ENCODE data around the gene SMPD2.
"Not testable (repeated sequence)": the region's sequence is repeated elsewhere in the genome, so short reads cannot be mapped to it uniquely, and the experiment has no call there.

The SMPD2 gene

DNA sequence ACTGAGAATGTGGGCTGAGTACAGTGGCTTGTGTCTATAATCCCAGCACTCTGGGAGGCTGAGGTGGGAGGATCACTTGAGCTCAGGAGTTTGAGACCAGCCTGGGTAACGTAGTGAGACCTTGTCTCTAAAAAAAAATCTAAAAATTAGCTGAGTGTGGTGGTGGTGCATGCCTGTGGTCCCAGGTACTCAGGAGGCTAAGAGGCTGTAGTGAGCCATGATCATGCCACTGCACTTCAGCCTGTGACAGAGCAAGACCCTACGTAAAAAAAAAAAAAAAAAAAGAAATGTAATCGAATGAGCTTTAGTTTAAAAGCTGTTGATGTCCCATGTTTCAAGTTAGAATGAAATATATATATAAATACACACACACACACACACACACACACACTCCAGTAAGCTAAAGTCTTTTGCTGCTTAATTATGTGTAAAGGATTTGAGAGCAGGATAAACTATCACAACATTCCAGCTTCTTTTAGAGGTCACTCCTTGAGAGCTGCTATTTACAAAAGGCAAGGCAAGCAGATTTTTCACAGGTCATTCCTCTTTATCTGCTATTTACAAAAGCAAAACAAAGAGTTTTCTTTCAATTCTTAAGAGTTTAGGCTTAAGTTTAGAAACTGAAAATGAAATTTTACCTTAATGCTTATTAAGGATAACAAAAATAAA is 19.8 kb downstream of the SMPD2 start:
- DNase-seq (ENCODE audit: low read depth), result no peak

DNA sequence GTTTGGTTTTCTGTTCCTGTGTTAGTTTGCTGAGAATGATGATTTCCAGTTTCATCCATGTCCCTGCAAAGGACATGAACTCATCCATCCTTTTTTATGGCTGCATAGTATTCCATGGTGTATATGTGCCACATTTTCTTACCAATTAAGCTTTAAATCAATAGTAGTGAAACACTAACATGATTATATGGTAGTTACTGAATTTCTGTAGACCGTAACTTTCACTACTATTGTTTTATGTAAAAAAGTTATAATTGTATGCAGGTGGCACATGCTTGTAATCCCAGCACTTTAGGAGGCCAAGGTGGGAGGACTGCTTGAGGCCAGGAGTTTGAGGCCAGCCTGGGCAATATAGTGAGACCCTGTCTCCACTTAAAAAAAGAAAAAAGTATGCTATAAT is 20.7 kb downstream of the SMPD2 start:
- not testable (repeated sequence) for DNase-seq (ENCODE audit: low read depth)

GRCh38 chr6:109461733-109462526 is 21.4 kb downstream of the SMPD2 start:
- DNase-seq (ENCODE audit: low read depth), result no peak

- no peak for DNase-seq (ENCODE audit: low read depth)
Observed at GRCh38 chr6:109465772-109466171, 25.2 kb downstream of the SMPD2 start.

DNA sequence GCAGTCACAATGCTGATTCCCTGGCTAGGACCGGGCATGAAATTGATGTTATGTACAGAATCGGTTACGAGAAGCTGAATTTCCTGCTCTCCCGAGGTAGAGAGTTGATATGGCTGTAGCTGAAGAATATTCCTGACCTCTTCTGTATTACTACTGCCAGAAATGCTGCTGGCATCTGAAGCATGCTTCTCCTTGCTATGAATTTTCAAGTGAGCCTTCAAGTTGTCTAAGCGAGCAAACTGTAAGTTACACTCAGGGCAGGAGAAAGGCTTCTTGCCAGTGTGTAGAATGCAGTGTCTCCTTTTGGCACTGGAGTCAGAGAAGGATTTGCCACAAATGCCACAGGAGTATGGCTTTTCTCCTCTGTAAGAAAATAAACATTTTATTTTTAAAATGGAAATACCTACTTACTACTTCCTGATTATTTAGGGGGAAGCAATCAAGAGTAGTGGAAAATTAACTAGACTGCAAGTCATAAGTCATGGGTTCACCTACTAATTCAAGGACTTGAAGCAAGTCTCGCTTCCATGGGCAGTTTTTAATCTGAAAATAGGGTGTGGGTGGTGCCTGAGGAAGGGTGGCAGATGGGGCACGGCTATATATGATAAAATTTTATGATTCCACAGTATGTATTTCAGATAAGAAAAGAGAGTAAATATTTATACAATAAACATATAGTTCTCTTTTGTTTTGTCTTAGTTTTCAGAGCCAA is 25.8 kb downstream of the SMPD2 start:
- DNase-seq (ENCODE audit: low read depth), result no peak

DNA sequence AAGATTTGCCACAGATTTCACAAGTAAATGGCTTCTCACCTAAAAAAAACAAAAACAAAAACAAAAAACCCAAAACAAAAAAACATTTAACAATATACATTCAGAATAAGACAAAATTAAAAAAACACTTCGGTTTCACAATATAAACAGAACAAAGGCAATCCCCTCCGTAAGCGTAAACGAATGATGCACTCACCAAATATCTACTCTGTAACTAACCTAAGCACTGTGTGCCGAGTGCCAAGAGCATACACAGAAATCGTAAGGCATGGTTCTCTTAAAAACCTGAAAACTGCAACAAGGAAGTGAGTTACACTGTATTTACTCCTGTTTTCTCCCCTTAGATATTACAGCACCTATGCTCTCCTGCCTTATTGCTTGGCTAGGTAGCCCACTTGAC is 27.2 kb downstream of the SMPD2 start:
- DNase-seq (ENCODE audit: low read depth), result no peak

GRCh38 chr6:109469591-109470189 is 29.2 kb downstream of the SMPD2 start:
- no peak for DNase-seq (ENCODE audit: low read depth)

DNA sequence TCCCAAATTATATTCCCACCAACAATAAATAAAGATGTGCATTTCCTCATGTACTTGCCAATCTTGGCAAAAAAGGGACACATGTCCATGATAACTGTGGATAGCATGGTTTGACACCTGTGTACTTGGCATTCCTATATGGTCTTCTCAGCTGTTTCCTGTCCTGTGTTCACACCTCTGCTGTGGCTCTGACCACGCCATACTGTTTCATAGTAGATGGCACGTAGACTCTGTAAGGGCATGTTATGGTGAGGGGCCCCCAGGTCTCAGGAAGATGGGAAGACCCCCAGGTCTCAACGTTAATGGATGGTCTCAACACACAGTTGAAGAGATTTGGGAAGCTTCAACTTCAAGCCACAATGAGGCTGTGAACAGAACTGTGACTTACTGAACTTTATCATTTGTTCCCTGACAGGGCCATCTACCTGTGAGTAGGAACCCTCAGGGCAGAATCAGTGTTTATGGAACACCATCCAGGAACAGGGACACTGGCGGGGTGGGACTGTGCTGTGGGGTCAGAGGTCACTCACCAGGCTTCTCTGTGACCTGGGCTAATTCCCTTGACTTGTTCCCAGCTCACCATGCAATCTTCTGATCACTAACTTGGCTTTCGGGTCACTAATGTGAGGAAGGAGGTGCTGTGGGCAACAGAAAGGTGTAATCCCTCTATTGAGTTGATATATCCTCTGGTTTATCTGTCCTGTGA is 30.7 kb downstream of the SMPD2 start:
- DNase-seq (ENCODE audit: low read depth), result no peak

DNA sequence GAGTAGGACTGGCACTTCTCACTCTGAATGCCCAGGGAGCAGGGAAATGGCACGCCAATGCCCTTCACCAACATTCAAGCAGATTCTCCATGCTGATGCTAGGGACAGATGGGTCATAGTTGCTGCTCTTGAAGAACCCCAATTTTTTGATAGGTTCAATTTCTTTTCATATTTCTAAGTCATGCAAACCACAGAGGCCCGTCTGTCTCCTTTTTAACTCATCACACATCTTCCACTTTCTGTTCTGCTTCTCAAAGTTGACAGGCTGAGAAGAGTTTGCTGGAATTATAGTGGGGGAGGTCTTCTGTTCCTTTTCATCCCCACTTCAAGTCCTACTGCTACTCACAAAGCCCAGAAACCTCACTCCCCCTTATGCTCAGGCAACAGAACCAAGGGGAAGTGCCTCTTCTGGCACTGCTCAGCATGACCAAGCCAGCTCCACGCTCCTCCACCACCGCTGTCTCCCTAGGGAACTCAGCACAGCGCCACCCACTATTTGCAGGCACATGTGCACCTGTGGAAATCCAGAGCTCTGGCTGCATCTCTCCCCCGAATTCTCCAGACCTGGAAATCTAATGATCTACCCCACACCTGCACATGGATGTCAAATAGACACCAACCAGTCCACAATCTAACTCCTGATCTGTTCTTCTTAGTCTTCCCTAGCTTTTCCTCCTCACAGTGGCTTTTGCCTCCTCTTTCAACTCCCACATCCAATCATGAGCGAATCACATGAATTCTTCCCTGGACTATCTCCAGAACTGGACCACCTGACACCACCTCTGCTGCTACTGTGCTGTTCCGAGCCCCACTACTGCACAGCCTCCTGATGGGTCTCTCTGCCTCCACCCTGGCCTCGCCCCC is 31.8 kb downstream of the SMPD2 start:
- no peak for DNase-seq (ENCODE audit: low read depth)

DNA sequence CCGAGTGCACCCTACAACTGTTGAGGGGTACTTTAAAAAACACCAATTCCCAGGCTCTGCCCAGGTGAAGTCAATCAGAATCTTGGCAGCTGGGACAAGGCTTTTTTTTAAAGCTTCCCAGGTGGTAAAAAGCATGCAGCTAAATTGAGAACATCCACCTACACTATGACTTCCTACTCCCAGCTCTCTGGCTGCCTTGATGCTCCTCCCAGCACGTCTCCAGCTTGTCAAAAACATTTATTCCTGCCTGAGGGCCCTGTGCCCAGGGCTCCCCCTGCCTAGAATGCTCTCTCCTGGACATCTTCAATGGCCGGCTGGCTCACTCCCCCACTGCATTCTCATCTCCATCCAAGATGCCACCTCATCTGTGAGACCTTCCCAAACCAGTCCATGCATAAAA is 32.6 kb downstream of the SMPD2 start:
- no peak for DNase-seq (ENCODE audit: low read depth)

GRCh38 chr6:109474995-109475394 is 34.5 kb downstream of the SMPD2 start:
- DNase-seq (ENCODE audit: low read depth), result no peak

DNA sequence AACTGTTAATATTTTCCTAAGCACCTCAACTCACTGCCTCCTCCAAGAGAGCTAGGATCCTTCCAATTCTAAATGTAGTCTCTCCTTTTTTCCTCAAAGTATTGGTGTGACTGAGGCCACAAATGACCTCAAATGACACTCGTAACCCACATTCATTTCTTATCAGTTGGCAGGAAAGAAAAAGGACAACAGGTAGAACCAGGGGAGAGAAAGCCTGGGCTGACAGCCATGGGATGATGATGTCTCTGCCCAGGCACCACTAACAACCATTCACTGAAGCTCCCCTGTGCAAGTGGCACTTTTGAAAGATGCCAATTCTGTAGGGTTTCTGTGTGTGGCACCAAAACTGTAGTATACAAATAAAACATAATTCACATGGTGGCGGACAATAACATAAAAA is 35.1 kb downstream of the SMPD2 start:
- DNase-seq (ENCODE audit: low read depth), result no peak

DNA sequence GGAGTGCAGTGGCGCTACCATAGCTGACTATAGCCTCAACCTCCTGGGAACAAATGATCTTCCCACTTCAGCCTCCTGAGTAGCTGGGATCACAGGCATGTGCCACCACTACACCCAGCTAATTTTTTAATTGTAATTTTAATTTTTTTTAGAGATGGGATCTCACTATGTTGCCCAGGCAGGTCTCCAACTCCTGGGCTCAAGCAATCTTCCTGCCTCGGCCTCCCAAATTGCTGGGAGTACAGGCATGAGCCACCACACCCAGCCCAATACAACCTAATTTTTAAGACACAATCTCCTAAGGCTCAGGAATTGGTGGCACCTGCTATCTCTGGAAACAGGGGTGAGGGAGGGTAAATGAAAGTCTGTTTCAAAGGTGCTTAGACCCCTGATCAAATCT is 36.7 kb downstream of the SMPD2 start:
- DNase-seq (ENCODE audit: low read depth), result no peak

- no peak for DNase-seq (ENCODE audit: low read depth)
Observed at GRCh38 chr6:109477725-109478124, 37.2 kb downstream of the SMPD2 start.

- DNase-seq (ENCODE audit: low read depth), result no peak
Observed at GRCh38 chr6:109478222-109478805, 37.8 kb downstream of the SMPD2 start.

GRCh38 chr6:109478841-109479624 is 38.5 kb downstream of the SMPD2 start:
- no peak for DNase-seq (ENCODE audit: low read depth)

- no peak for DNase-seq (ENCODE audit: low read depth)
Observed at GRCh38 chr6:109480993-109481480, 40.5 kb downstream of the SMPD2 start.

- DNase-seq (ENCODE audit: low read depth), result peak; percentile 87
Observed at GRCh38 chr6:109482905-109483734, 42.6 kb downstream of the SMPD2 start, which contains the start of gene ZBTB24. TSS of gene ZBTB24 (minus strand) at chr6:109483219. CDS start at chr6:109482026, 1,193 bp downstream.

DNA sequence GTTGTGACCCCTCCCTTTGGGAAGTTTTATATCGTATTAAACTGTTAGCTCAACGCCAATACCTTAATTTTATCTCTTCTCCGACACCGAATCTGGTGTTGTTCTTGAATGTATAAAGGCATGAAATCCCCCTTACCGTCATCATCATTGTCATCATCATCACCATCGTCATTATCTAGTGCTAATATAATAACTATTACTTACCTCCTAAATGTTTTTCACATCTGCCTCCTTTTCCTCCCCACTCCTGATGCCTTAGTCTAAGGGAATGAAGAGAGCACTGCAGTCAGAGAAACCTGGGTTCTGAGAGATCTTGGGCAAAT is 43.2 kb downstream of the SMPD2 start:
- no peak for DNase-seq (ENCODE audit: low read depth)
